HG03432 (cell line): ENCODE results near the gene PBLD.

Source experiments
- ATAC-seq: cut with Tn5 transposase; IDR thresholded peaks from one replicate; pipeline ENCODE4 v1.9.1; 2021; ENCODE audit warnings: mild to moderate bottlenecking, moderate library complexity; ENCODE audit not compliant: unreplicated experiment

The PBLD gene

DNA sequence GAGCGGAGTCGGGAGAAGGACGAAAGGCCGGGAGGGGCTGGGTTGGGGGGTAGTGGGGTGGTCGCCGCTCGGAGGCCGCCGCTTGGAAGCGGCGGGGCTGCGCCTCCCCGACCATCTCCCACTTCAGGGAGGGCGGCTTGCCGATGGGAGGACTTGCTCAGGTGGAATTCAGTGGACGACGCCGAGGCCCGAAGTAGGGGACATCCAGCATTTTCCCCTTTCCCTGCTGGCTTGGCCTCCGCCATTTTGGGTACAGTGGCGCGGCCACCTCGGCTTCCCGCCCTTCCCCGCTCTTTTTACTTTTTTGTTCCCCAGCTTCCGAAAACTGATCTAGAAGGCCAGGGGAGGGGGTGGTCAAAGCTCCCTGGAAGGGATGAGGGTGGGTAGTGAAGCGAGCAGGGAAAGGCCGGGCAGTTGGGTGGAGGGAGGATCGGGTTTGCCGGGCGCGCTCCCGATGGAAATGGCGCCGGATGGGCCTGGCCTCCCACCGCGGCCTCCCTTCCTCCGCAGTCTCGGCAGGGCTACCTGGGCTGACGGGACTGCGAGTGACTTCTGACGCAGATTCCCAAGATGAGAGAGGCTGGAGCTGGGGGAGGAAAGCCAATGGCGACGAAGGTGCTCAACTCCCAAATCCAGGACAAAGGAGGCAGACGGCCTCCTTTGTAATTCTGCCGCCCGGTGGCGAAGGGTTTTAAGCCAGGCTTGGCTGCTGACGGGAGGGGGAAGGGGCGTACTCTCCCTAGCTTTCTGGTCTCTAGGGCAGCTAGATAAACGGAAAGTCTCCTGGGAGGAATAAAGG, at the start of gene PBLD:
Gene PBLD, minus strand, starts transcription at position 670 of the 799 bp plus-strand sequence. CDS start 26,084 bp downstream, outside the sequence.
- peak; percentile 26 for ATAC-seq

- ATAC-seq = no peak
Measured at GRCh38 chr10:68371604-68372003, 38.9 kb upstream of the PBLD start.

DNA sequence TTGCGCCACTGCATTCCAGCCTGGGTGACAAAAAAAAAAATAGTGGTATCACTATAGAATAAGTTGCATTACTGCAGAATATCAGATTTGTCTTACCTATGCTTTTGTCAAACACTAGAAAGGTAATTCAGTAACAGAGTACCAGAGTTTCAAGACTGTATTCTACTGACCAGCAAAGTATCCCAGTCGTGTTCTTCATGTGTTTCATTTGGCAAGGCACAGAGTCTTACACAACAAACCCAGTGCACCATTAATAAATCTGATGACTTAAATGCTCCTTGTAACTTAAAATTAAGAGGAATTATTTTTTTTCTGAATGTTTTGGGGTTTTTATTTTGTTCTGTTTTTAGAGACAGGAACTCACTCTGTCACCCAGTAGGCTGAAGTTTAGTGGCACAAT, 34.4 kb upstream of the PBLD start:
- ATAC-seq = no peak

GRCh38 chr10:68366600-68366999, 33.9 kb upstream of the PBLD start:
- no peak for ATAC-seq

DNA sequence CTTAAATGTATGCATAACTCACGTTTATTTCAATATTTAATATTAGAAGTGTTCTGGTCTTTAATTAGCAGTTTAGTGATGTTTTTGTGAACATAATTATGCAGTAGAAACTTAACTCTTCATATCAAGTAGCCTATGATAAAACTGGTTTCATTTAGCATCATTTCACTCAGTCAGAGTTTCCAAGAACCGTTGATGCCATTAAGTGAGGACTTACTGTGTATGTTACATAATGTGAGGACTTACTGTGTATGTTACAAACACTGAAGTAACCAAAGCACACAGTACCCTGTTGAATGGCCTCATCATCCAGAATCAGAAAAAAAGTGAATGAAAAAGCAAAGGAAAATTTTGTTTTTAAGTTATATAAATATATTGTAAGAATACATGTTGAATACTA, 32.9 kb upstream of the PBLD start:
- ATAC-seq = no peak

GRCh38 chr10:68364101-68364886, 31.6 kb upstream of the PBLD start:
- no peak for ATAC-seq

DNA sequence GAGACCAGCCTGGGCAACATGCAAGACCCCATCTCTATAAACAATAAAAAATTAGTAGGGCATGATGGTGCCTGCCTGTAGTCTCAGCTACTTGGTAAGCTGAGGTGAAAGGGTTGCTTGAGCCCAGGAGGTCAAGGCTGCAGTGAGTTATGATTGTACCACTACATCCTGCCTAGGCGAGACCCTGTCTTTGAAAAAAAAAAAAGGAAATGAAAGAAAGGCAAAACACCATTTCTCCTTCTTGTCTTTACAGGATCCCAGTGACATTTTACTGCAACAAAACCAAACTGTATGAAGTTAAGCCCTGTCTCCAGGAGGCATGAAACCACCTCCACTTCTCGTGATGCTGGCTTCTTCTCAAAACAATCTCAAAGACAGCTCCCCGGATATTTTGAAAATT, 29.9 kb upstream of the PBLD start:
- no peak for ATAC-seq

DNA sequence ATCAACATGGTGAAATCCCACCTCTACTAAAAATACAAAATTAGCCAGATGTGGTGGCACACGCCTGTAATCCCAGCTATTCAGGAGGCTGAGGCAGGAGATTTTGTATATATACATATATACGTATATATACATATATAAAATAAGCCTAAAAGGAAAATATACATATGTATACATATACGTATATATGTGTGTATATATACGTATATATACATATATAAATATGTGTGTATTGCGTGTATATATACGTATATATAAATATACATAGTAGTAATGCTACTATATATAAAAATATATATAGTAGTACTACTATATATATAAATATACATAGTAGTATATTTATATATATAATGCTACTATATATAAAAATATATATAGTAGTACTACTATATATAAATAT, 26.5 kb upstream of the PBLD start:
- no peak for ATAC-seq

GRCh38 chr10:68353537-68353936, 20.8 kb upstream of the PBLD start:
- no peak for ATAC-seq

- peak; percentile 67 for ATAC-seq
Measured at GRCh38 chr10:68348265-68348741, 15.6 kb upstream of the PBLD start.

DNA sequence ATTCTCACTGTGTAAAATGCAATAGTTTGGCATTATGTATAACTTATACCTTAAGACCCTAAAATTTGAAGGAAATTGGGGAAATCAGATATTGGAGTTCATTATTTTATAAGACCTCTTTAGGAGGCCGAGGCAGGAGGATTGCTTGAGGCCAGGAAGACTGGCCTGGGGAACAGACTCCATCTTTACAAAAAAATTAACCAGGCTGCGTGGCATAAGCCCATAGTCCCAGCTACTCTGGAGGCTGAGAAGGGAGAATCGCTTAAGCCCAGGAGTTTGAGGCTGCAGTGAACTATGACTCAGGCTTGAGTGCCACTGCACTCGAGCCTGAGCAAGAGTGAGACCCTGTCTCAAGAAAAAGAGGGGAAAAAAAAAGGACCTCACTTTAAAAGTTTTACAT, 14.0 kb upstream of the PBLD start:
- no peak for ATAC-seq

DNA sequence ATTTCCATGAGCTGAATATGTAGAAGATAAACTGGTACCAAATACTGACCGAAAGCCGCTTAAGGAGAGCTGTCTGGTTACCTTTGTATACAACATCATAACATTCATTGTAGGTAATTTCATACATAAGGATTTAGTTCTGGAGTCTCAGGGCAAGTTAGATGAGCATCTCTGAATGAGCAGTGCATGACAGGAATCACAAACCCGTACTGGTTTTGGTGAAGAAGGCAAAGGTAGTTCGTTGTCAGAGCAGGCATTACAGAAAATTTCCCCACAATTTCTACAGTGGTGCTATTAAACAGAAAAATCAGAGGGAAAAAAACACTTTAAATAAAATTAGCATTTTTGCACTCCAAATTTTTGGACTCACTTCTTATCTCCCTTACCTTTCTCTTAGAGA, 12.9 kb upstream of the PBLD start:
- no peak for ATAC-seq

DNA sequence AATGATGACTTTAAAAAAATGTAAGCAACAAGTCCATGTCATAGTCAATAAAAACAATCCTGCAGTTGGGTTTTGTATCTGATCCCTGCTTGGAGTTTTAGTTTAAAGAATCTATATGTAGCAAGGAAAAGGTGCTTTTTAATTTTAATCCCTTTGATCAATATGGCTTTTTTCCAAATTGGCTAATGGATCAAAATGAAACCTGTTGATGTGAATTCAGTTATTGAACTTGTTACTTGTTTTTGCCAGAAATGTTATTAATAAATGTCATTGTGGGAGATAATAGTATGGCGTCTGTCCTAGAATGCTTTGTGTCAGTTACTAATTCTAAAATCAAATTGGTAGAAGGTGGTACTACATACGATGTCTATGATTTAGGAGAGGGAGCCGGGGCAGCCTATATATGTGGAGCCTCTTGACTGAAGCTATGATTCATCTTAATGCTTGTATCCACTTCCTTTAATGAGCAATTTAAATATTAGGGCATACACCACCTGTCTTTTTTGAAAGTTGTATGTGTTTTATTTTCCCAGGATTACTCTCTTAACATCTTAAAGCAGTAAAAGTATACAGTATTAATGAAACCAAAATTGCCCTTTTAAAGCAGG, 10.3 kb upstream of the PBLD start:
- ATAC-seq = no peak

GRCh38 chr10:68340358-68341080, 7.8 kb upstream of the PBLD start:
- ATAC-seq = no peak

DNA sequence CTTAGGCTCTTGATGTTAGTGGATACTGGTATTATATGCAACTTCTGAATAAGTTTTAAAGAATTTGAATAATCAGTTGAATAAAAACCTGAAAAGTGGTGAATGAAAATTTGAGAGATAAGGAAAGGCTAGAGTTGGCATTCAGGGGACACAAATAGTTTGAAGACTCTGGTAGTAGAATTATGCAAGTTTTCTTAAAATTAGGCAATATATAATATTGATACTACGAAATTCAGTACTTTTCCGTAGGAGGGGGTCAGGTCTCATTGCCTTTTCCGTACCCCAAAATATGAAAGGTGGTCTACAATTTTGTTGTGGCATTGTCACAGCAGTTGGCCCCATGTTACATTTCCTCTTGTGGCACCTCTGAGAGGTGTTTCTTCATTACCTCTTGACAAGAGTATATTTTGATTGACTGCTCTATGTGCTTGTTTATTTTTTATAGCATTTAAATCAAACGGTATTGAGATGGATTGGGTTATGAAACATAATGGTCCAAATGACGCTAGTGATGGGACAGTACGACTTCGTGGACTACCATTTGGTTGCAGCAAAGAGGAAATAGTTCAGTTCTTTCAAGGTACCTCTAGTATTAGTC, 4.1 kb upstream of the PBLD start:
- no peak for ATAC-seq

DNA sequence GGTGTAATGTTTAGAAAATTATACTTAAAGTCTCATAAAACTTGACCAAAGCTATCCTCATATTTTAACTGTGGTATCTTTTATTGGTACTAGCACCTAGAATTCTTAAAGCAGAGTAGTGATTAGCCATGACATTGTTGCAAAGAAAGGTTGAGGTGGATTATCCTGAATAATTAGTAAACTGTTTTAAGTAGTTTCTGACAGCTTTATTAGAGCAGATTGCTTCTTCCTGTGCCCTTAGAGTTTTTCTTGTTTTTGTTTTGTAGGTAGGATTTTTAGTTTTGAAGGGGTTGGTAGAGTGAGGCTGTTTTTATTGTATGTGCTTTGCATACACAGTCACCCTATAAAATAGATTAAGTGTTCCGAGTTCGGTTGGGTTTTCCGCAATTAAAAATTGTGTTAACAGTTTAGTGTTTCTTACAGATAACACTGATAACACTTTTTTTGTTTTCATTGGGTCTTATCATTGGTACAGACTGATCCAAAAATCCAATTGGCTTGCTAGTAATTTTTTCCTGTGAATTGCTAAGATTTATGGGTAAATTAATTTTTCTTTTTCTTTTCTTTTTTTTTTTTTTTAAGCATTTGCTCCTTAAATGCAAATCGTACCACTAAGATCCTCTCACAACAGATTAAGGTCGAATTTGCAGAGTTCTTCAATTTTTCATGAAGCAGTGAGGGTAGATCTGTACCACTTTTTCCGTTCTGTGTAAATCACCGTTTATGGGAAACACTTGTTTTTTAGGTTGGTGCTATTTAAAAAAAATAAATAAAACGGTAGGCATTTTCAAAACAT, 2.1 kb upstream of the PBLD start:
- ATAC-seq = no peak

DNA sequence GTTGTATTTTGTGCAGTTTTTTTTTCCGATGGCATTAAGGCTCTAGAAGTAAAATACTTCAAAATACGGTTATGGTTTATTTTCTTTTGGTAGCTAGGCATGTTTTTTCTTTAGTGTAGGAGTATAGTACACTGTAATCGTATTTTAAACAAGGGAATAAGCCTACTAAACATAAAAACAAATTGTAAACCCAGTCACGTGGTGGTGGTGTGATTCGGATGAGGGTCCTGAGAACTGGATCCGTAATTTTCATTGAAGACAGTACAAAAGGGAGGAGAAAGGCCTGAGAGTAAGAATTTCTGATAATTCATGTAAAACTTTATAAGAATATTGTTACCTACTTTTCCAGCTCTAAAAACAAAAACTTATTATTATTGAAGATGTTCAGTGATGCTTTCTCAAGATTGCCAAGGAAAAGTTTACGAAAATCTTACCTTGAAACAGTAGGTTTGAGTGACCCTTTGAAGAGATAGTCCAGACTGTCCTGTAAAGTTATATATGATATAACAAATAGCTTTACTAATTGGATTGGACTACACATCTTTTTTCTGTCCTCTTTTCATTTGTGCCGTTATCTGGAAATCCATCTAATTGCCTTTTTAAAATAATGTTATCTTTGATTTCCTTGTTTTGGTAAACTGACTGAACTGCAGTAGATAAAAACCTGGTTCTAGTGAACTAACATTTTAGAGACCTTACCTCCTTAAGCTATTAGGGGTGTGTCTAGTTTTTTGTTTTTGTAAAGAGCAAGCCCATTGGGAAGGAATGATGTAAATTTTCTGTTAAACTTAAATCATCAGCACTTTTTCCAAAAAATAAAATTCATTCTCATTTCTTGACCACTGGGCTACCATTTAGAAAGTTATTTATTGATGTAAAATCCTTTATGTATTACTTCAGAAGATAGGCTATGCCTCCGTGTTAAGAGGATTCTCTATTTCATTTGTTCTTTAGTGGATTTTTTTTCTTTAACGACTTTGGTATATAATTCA, 1.0 kb upstream of the PBLD start:
- no peak for ATAC-seq

DNA sequence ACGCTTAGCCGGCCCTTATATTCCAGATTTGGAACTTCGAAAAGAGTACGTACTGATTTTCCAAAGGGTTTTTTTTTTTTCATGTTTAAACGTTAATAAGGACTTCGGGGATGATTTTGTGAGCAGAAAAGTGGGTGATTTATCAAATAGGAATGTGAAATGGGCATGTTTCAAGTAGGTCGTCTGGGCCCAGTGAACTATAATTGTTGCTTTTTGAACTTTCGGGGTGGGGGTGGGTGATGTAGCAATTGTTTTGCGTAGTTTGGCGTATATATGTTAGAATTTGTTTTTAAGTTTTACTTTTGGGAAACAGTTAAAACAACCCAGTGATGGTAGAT, 299 bp upstream of the PBLD start:
- no peak for ATAC-seq
